Loucy (cell line): ENCODE results near the gene CLSTN2.

Experiments
- H2AFZ ChIP-seq: fragments of 200-600 bp; sonication (generic); 2 replicates; pipeline ENCODE4 v1.6.0; 2016; ENCODE audit warnings: antibody characterized with exemption, mild to moderate bottlenecking, low read length, moderate library complexity
- H3F3A ChIP-seq: fragments of 200-600 bp; 2 replicates; pipeline ENCODE4 v1.6.0; 2016; ENCODE audit warnings: antibody characterized with exemption, low read depth, mild to moderate bottlenecking
- H3K27me3 ChIP-seq: fragments of 200-600 bp; sonication (generic); 2 replicates; pipeline ENCODE4 v1.6.1; 2014; ENCODE audit warnings: low read length, mild to moderate bottlenecking; ENCODE audit not compliant: insufficient read depth, poor library complexity, severe bottlenecking
- H3K36me3 ChIP-seq: fragments of 200-600 bp; sonication (generic); 2 replicates; pipeline ENCODE4 v1.6.1; 2016; ENCODE audit warnings: low read length; ENCODE audit not compliant: insufficient read depth
- H3K4me1 ChIP-seq: fragments of 200-600 bp; sonication (generic); 2 replicates; pipeline ENCODE4 v1.5.1; 2014; ENCODE audit warnings: low read length, mild to moderate bottlenecking; ENCODE audit not compliant: insufficient read depth, poor library complexity, severe bottlenecking
- H3K4me2 ChIP-seq: fragments of 200-600 bp; sonication (generic); 2 replicates; pipeline ENCODE4 v1.6.0; 2014; ENCODE audit warnings: antibody characterized with exemption, low read length, low read depth, mild to moderate bottlenecking; ENCODE audit not compliant: poor library complexity, severe bottlenecking
- H3K4me3 ChIP-seq: fragments of 200-600 bp; sonication (generic); 2 replicates; pipeline ENCODE4 v1.5.1; 2014; ENCODE audit warnings: low read length, mild to moderate bottlenecking, mixed read lengths; ENCODE audit not compliant: poor library complexity, severe bottlenecking
- H3K79me2 ChIP-seq: fragments of 200-600 bp; sonication (generic); 2 replicates; pipeline ENCODE4 v1.6.1; 2014; ENCODE audit warnings: low read length; ENCODE audit not compliant: insufficient read depth
- H3K9ac ChIP-seq: fragments of 200-600 bp; sonication (generic); 2 replicates; pipeline ENCODE4 v1.6.0; 2014; ENCODE audit warnings: mild to moderate bottlenecking, low read depth, low read length, moderate library complexity; ENCODE audit not compliant: poor library complexity, severe bottlenecking
- H3K9me2 ChIP-seq: fragments of 200-600 bp; sonication (generic); replicated peaks from 2 replicates; pipeline ENCODE4 v1.6.1; 2016; ENCODE audit warnings: low read depth, low read length, mixed read lengths
- H3K9me3 ChIP-seq: fragments of 200-600 bp; sonication (generic); 2 replicates; pipeline ENCODE4 v1.6.1; 2014; ENCODE audit warnings: mild to moderate bottlenecking, antibody characterized with exemption, low read length, low read depth; ENCODE audit not compliant: insufficient read depth
- H4K20me1 ChIP-seq: fragments of 200-600 bp; sonication (generic); 2 replicates; pipeline ENCODE4 v1.6.0; 2014; ENCODE audit warnings: antibody characterized with exemption, low read length, mild to moderate bottlenecking; ENCODE audit not compliant: insufficient read depth, poor library complexity, severe bottlenecking
- CTCF ChIP-seq: fragments of 200-600 bp; sonication (generic); conservative IDR thresholded peaks from 2 replicates; pipeline ENCODE4 v1.5.1; 2014; ENCODE audit warnings: mild to moderate bottlenecking, antibody characterized with exemption, low read length
- EZH2phosphoT487 ChIP-seq: fragments of 200-600 bp; IDR thresholded peaks from 2 replicates; pipeline ENCODE4 v1.6.1; 2018; ENCODE audit warnings: antibody characterized with exemption, mild to moderate bottlenecking, moderate library complexity, borderline replicate concordance

CLSTN2 gene

GRCh38 chr3:139945942-139946341 lies 11.0 kb downstream of the CLSTN2 start:
- no peak for TF ChIP-seq EZH2phosphoT487
- no peak for TF ChIP-seq CTCF
- Histone ChIP-seq H3K36me3 (no peaks in the 10 kb centered on the region), H3K4me1 (no peaks in the 10 kb centered on the region), H3K79me2 (no peaks in the 10 kb centered on the region), H3K4me3 (no peak overlapping the region), H3K9me3 (no peaks in the 10 kb centered on the region), H3K9ac (no peak overlapping the region), H3K27me3 (no peaks in the 10 kb centered on the region), H4K20me1 (no peaks in the 10 kb centered on the region), H3K9me2 (no peaks in the 10 kb centered on the region), H3K4me2 (no peak overlapping the region), H3F3A (no peaks in the 10 kb centered on the region), H2AFZ (no peak overlapping the region)

GRCh38 chr3:139948467-139948866 lies 13.5 kb downstream of the CLSTN2 start:
- H3K4me3 ChIP-seq, result no peak overlapping the region
- H3K4me2 ChIP-seq, result no peak overlapping the region
- no peaks in the 10 kb centered on the region for H3K9me2 ChIP-seq
- no peaks in the 10 kb centered on the region for H3K36me3 ChIP-seq
- TF ChIP-seq EZH2phosphoT487, result no peak
- no peak for TF ChIP-seq CTCF
- no peak overlapping the region for H3K9ac ChIP-seq
- no peaks in the 10 kb centered on the region for H3K4me1 ChIP-seq
- no peaks in the 10 kb centered on the region for H3K27me3 ChIP-seq
- H3F3A ChIP-seq, result no peaks in the 10 kb centered on the region
- H3K9me3 ChIP-seq, result no peaks in the 10 kb centered on the region
- no peak overlapping the region for H2AFZ ChIP-seq
- no peaks in the 10 kb centered on the region for H4K20me1 ChIP-seq
- H3K79me2 ChIP-seq, result no peaks in the 10 kb centered on the region

- no peaks in the 10 kb centered on the region for H3K9me2 ChIP-seq
- TF ChIP-seq EZH2phosphoT487, result no peak
- no peak for TF ChIP-seq CTCF
- H3K27me3 ChIP-seq, result no peaks in the 10 kb centered on the region
- H4K20me1 ChIP-seq, result no peaks in the 10 kb centered on the region
- no peaks in the 10 kb centered on the region for H3K9me3 ChIP-seq
- no peaks in the 10 kb centered on the region for H3K79me2 ChIP-seq
- no peak overlapping the region for H3K4me3 ChIP-seq
- H3K36me3 ChIP-seq, result no peaks in the 10 kb centered on the region
- no peak overlapping the region for H3K9ac ChIP-seq
- H3K4me2 ChIP-seq, result no peak overlapping the region
- H3F3A ChIP-seq, result no peaks in the 10 kb centered on the region
- H2AFZ ChIP-seq, result no peak overlapping the region
- H3K4me1 ChIP-seq, result no peaks in the 10 kb centered on the region
Observed at GRCh38 chr3:139948898-139949297, 13.9 kb downstream of the CLSTN2 start.
